GM23338 (cell line): Measurements from ENCODE around the gene BCO1. TPM values are rescaled to one million over a fixed set of nuclear protein-coding genes. Genes with fewer than 3 reads are reported as not detected.
A peak's percentile ranks its signal among the peaks of the same experiment; 100 is the strongest.

Experiments used
- ATAC-seq: fragments of 200-7000 bp; cut with Tn5 transposase; 3 replicates; pipeline ENCODE4 v1.9.1; 2020
- DNase-seq: peaks from one replicate; pipeline ENCODE4 v3.0.0-alpha.2; 2015; ENCODE audit warnings: low spot score
- H2AFZ ChIP-seq: fragments of 200-600 bp; sonication (generic); 2 replicates; pipeline ENCODE4 v1.8.0; 2016; ENCODE audit warnings: antibody characterized with exemption, mild to moderate bottlenecking, moderate library complexity
- H3F3A ChIP-seq: fragments of 200-600 bp; sonication (generic); replicated peaks from 2 replicates; pipeline ENCODE4 v1.8.0; 2017; ENCODE audit warnings: antibody characterized with exemption, mixed run types, low read depth
- H3K27ac ChIP-seq: fragments of 200-600 bp; sonication (generic); 2 replicates; pipeline ENCODE4 v1.6.1; 2016; ENCODE audit warnings: low read depth
- H3K27me3 ChIP-seq: fragments of 200-600 bp; sonication (generic); 2 replicates; pipeline ENCODE4 v1.8.0; 2016; ENCODE audit warnings: mild to moderate bottlenecking, mixed run types, moderate library complexity; ENCODE audit not compliant: insufficient read depth
- H3K36me3 ChIP-seq: fragments of 200-600 bp; sonication (generic); 2 replicates; pipeline ENCODE4 v1.8.0; 2016; ENCODE audit warnings: mild to moderate bottlenecking; ENCODE audit not compliant: insufficient read depth
- H3K4me1 ChIP-seq: fragments of 200-600 bp; sonication (generic); 2 replicates; pipeline ENCODE4 v1.8.0; 2016; ENCODE audit warnings: mild to moderate bottlenecking, moderate library complexity; ENCODE audit not compliant: insufficient read depth
- H3K4me2 ChIP-seq: fragments of 200-600 bp; sonication (generic); 2 replicates; pipeline ENCODE4 v1.7.1; 2017; ENCODE audit warnings: mixed run types
- H3K4me3 ChIP-seq: fragments of 200-600 bp; sonication (generic); 2 replicates; pipeline ENCODE4 v1.6.1; 2016; ENCODE audit warnings: mixed run types
- H3K79me2 ChIP-seq: fragments of 200-600 bp; sonication (generic); replicated peaks from 2 replicates; pipeline ENCODE4 v1.8.0; 2017; ENCODE audit warnings: mild to moderate bottlenecking; ENCODE audit not compliant: insufficient read depth
- H3K9me2 ChIP-seq: fragments of 200-600 bp; sonication (generic); 2 replicates; pipeline ENCODE4 v1.8.0; 2017; ENCODE audit not compliant: insufficient read depth
- H4K20me1 ChIP-seq: fragments of 200-600 bp; sonication (generic); replicated peaks from 2 replicates; pipeline ENCODE4 v1.8.0; 2017; ENCODE audit warnings: mild to moderate bottlenecking; ENCODE audit not compliant: insufficient read depth
- H3K27ac Mint-ChIP-seq: 2 replicates; pipeline ENCODE4 v1.8.0; 2020; ENCODE audit warnings: inconsistent platforms, mild to moderate bottlenecking, moderate library complexity, mixed read lengths
- H3K27me3 Mint-ChIP-seq: 3 replicates; pipeline ENCODE4 v1.8.0; 2022; ENCODE audit warnings: low read depth, mild to moderate bottlenecking, moderate library complexity, mixed read lengths, inconsistent platforms; ENCODE audit not compliant: insufficient read depth, poor library complexity
- H3K36me3 Mint-ChIP-seq: 3 replicates; pipeline ENCODE4 v1.8.0; 2021; ENCODE audit warnings: low read depth, mild to moderate bottlenecking, inconsistent platforms, moderate library complexity, mixed read lengths
- H3K4me1 Mint-ChIP-seq: 3 replicates; pipeline ENCODE4 v1.8.0; 2020; ENCODE audit warnings: mild to moderate bottlenecking, inconsistent platforms, mixed read lengths
- H3K4me3 Mint-ChIP-seq: 3 replicates; pipeline ENCODE4 v1.8.0; 2021; ENCODE audit warnings: moderate library complexity, mild to moderate bottlenecking, inconsistent platforms, mixed read lengths
- H3K9me3 Mint-ChIP-seq: 3 replicates; pipeline ENCODE4 v1.8.0; 2020; ENCODE audit warnings: moderate library complexity, mild to moderate bottlenecking, inconsistent platforms, mixed read lengths
- CREB1 ChIP-seq: fragments of 250-450 bp; sonication (Bioruptor Pico); IDR thresholded peaks from 2 replicates; pipeline ENCODE4 v1.5.0; 2020; ENCODE audit warnings: low read depth, mild to moderate bottlenecking, moderate library complexity
- CTCF ChIP-seq, 2 experiments: fragments of 200-600 bp in 1 of 2; sonication (generic) in 1 of 2; conservative IDR thresholded peaks; 2 replicates each; pipeline versions ENCODE4 v1.5.1 to v1.6.1; 2016 to 2017; ENCODE audit warnings: antibody characterized with exemption in 2 of 2, low read depth in 2 of 2, mild to moderate bottlenecking in 2 of 2, moderate library complexity in 1 of 2
- ETS1 ChIP-seq: IDR thresholded peaks from 2 replicates; pipeline ENCODE4 v1.6.1; 2016; ENCODE audit warnings: antibody characterized with exemption
- EZH2 ChIP-seq: fragments of 200-600 bp; sonication (generic); IDR thresholded peaks from one replicate; pipeline ENCODE4 v1.8.0; 2017; ENCODE audit warnings: antibody characterized with exemption, mild to moderate bottlenecking, low read depth; ENCODE audit not compliant: unreplicated experiment
- JUNB ChIP-seq: IDR thresholded peaks from one replicate; pipeline ENCODE4 v1.6.1; 2016; ENCODE audit warnings: antibody characterized with exemption; ENCODE audit not compliant: unreplicated experiment
- NANOG ChIP-seq: IDR thresholded peaks from 2 replicates; pipeline ENCODE4 v1.6.1; 2016; ENCODE audit warnings: antibody characterized with exemption, borderline replicate concordance
- POLR2AphosphoS5 ChIP-seq: IDR thresholded peaks from 2 replicates; pipeline ENCODE4 v1.6.1; 2016; ENCODE audit warnings: antibody characterized with exemption, low read depth
- REST ChIP-seq: IDR thresholded peaks from one replicate; pipeline ENCODE4 v1.6.1; 2018; ENCODE audit warnings: antibody characterized with exemption; ENCODE audit not compliant: unreplicated experiment
- STAT1 ChIP-seq: IDR thresholded peaks from one replicate; pipeline ENCODE4 v1.6.1; 2016; ENCODE audit warnings: antibody characterized with exemption; ENCODE audit not compliant: unreplicated experiment
- ZNF114 ChIP-seq: fragments of 250-450 bp; sonication (Bioruptor Pico); IDR thresholded peaks from 2 replicates; pipeline ENCODE4 v1.5.0; 2020; ENCODE audit warnings: mild to moderate bottlenecking, moderate library complexity
- ZNF331 ChIP-seq: fragments of 250-450 bp; sonication (Bioruptor Pico); IDR thresholded peaks from 2 replicates; pipeline ENCODE4 v1.5.0; 2020; ENCODE audit warnings: low read depth, mild to moderate bottlenecking, moderate library complexity
- ZNF462 ChIP-seq: fragments of 250-450 bp; sonication (Bioruptor Pico); IDR thresholded peaks from 2 replicates; pipeline ENCODE4 v1.5.0; 2020; ENCODE audit warnings: mild to moderate bottlenecking, moderate library complexity
- polyA plus RNA-seq: library from polyadenylated mRNA; unstranded; fragments of >200 nt; fragmentation: Nextera tagmentation; extraction: Ambion mirVana; gene quantifications from 2 replicates; pipeline ENCODE4 v1.2.1, GENCODE V29; 2016
- total RNA-seq: library from RNA; depleted of rRNA; stranded (reverse); fragments of >200 nt; shearing (Covaris generic); gene quantifications from 2 replicates; pipeline ENCODE4 v1.2.3, GENCODE V29; 2014

The BCO1 gene
- total and polyA plus RNA-seq, 2 experiments from 2014 or later = 0.28 TPM; not detected in 1

- ATAC-seq (no peak), DNase-seq (no peak)
- Histone ChIP-seq H3K4me2 (peak overlapping the region; percentile 98), H3K27ac (no peak overlapping the region), H3K4me1 (peaks cover 22% of the 10 kb centered on the region), H4K20me1 (peaks cover 49% of the 10 kb centered on the region), H3K36me3 (no peaks in the 10 kb centered on the region), H3F3A (no peaks in the 10 kb centered on the region), H3K4me3 (peak overlapping the region; percentile 80), H2AFZ (no peak overlapping the region), H3K9me2 (no peaks in the 10 kb centered on the region), H3K79me2 (peaks cover 82% of the 10 kb centered on the region), H3K27me3 (peaks cover 5% of the 10 kb centered on the region; the same call in 1 of the 2 replicates)
- H3K27ac Mint-ChIP-seq = no peak overlapping the region
- H3K4me1 Mint-ChIP-seq = peaks cover 44% of the 10 kb centered on the region
- peaks cover 15% of the 10 kb centered on the region for H3K27me3 Mint-ChIP-seq
- peaks cover 14% of the 10 kb centered on the region for H3K36me3 Mint-ChIP-seq
- peak overlapping the region; percentile 86 for H3K4me3 Mint-ChIP-seq
- TF ChIP-seq CTCF (conservative IDR thresholded peaks at IDR 0.05; ENCODE audit: low read depth in 2 of 2) = no peak
- no peak for TF ChIP-seq ZNF331
- no peak for TF ChIP-seq POLR2AphosphoS5
- TF ChIP-seq JUNB = no peak
- TF ChIP-seq REST = no peak
- TF ChIP-seq ZNF114 = no peak
- TF ChIP-seq ZNF462 (CRISPR knock-in tag) = no peak
- TF ChIP-seq NANOG = no peak
- no peak for TF ChIP-seq STAT1
- TF ChIP-seq CREB1 (CRISPR knock-in tag) = no peak
- no peak for TF ChIP-seq ETS1
- TF ChIP-seq EZH2 = no peak
- H3K9me3 Mint-ChIP-seq = no peaks in the 10 kb centered on the region; the same call in 2 of the 3 replicates
Measured at GRCh38 chr16:81316176-81316496, 77.6 kb downstream of the BCO1 start.
